ENCODE measurements around the gene ARAP3.

The ARAP3 gene

GRCh38 chr5:141649056-141649688 is 32.9 kb downstream of the ARAP3 start:
- DNase-seq (ENCODE audit: insufficient read length, low spot score) = no peak
- TF ChIP-seq POLR2A (IDR thresholded peaks at IDR 0.05; ENCODE audit: low read depth, low read length) = no peak
- TF ChIP-seq PAX5 (IDR thresholded peaks at IDR 0.05; ENCODE audit: insufficient read depth, low read length, severe bottlenecking) = no peak
- TF ChIP-seq POLR2AphosphoS5 (IDR thresholded peaks at IDR 0.05; ENCODE audit: low read depth, low read length) = no peak
- TF ChIP-seq SPI1 (IDR thresholded peaks at IDR 0.05; ENCODE audit: low read depth, low read length) = no peak
- TF ChIP-seq POU2F2 (IDR thresholded peaks at IDR 0.05; ENCODE audit: low read depth, low read length) = no peak
- TF ChIP-seq TAF1 (IDR thresholded peaks at IDR 0.05; ENCODE audit: low read depth, low read length) = no peak
- FAIRE-seq = no peak

- DNase-seq (ENCODE audit: insufficient read length, low spot score) = no peak
- FAIRE-seq = no peak
- TF ChIP-seq POU2F2 (IDR thresholded peaks at IDR 0.05; ENCODE audit: low read depth, low read length) (no peak), POLR2AphosphoS5 (IDR thresholded peaks at IDR 0.05; ENCODE audit: low read depth, low read length) (no peak), TAF1 (IDR thresholded peaks at IDR 0.05; ENCODE audit: low read depth, low read length) (no peak), POLR2A (IDR thresholded peaks at IDR 0.05; ENCODE audit: low read depth, low read length) (no peak), SPI1 (IDR thresholded peaks at IDR 0.05; ENCODE audit: low read depth, low read length) (no peak), PAX5 (IDR thresholded peaks at IDR 0.05; ENCODE audit: insufficient read depth, low read length, severe bottlenecking) (no peak)
Observed at GRCh38 chr5:141647851-141648250, 34.2 kb downstream of the ARAP3 start.

GRCh38 chr5:141647242-141647641 is 34.8 kb downstream of the ARAP3 start:
- FAIRE-seq (no peak), DNase-seq (ENCODE audit: insufficient read length, low spot score) (no peak)
- TF ChIP-seq SPI1 (IDR thresholded peaks at IDR 0.05; ENCODE audit: low read depth, low read length) = no peak
- TF ChIP-seq POLR2A (IDR thresholded peaks at IDR 0.05; ENCODE audit: low read depth, low read length) = no peak
- TF ChIP-seq POLR2AphosphoS5 (IDR thresholded peaks at IDR 0.05; ENCODE audit: low read depth, low read length) = no peak
- TF ChIP-seq PAX5 (IDR thresholded peaks at IDR 0.05; ENCODE audit: insufficient read depth, low read length, severe bottlenecking) = no peak
- no peak for TF ChIP-seq TAF1 (IDR thresholded peaks at IDR 0.05; ENCODE audit: low read depth, low read length)
- no peak for TF ChIP-seq POU2F2 (IDR thresholded peaks at IDR 0.05; ENCODE audit: low read depth, low read length)

GRCh38 chr5:141646026-141646425 is 36.0 kb downstream of the ARAP3 start:
- FAIRE-seq = no peak
- DNase-seq (ENCODE audit: insufficient read length, low spot score) = no peak
- no peak for TF ChIP-seq SPI1 (IDR thresholded peaks at IDR 0.05; ENCODE audit: low read depth, low read length)
- no peak for TF ChIP-seq POLR2A (IDR thresholded peaks at IDR 0.05; ENCODE audit: low read depth, low read length)
- no peak for TF ChIP-seq POU2F2 (IDR thresholded peaks at IDR 0.05; ENCODE audit: low read depth, low read length)
- no peak for TF ChIP-seq PAX5 (IDR thresholded peaks at IDR 0.05; ENCODE audit: insufficient read depth, low read length, severe bottlenecking)
- TF ChIP-seq POLR2AphosphoS5 (IDR thresholded peaks at IDR 0.05; ENCODE audit: low read depth, low read length) = no peak
- TF ChIP-seq TAF1 (IDR thresholded peaks at IDR 0.05; ENCODE audit: low read depth, low read length) = no peak

- no peak for TF ChIP-seq POU2F2 (IDR thresholded peaks at IDR 0.05; ENCODE audit: low read depth, low read length)
- no peak for TF ChIP-seq POLR2AphosphoS5 (IDR thresholded peaks at IDR 0.05; ENCODE audit: low read depth, low read length)
- TF ChIP-seq TAF1 (IDR thresholded peaks at IDR 0.05; ENCODE audit: low read depth, low read length) = no peak
- no peak for TF ChIP-seq POLR2A (IDR thresholded peaks at IDR 0.05; ENCODE audit: low read depth, low read length)
- TF ChIP-seq SPI1 (IDR thresholded peaks at IDR 0.05; ENCODE audit: low read depth, low read length) = no peak
- FAIRE-seq (peak; percentile 82), DNase-seq (ENCODE audit: insufficient read length, low spot score) (no peak)
Observed at GRCh38 chr5:141641634-141642267, 40.3 kb downstream of the ARAP3 start.

- no peak for FAIRE-seq
- TF ChIP-seq TAF1 (IDR thresholded peaks at IDR 0.05; ENCODE audit: low read depth, low read length) (no peak), POLR2A (IDR thresholded peaks at IDR 0.05; ENCODE audit: low read depth, low read length) (no peak), PAX5 (IDR thresholded peaks at IDR 0.05; ENCODE audit: insufficient read depth, low read length, severe bottlenecking) (no peak), SPI1 (IDR thresholded peaks at IDR 0.05; ENCODE audit: low read depth, low read length) (no peak), POLR2AphosphoS5 (IDR thresholded peaks at IDR 0.05; ENCODE audit: low read depth, low read length) (no peak), POU2F2 (IDR thresholded peaks at IDR 0.05; ENCODE audit: low read depth, low read length) (no peak)
- DNase-seq (ENCODE audit: insufficient read length, low spot score) = no peak
Observed at GRCh38 chr5:141640698-141641097, 41.3 kb downstream of the ARAP3 start.

GRCh38 chr5:141640051-141640415 is 42.0 kb downstream of the ARAP3 start:
- no peak for FAIRE-seq
- DNase-seq (ENCODE audit: insufficient read length, low spot score) = no peak
- TF ChIP-seq PAX5 (IDR thresholded peaks at IDR 0.05; ENCODE audit: insufficient read depth, low read length, severe bottlenecking) (no peak), POLR2AphosphoS5 (IDR thresholded peaks at IDR 0.05; ENCODE audit: low read depth, low read length) (no peak)

GRCh38 chr5:141639357-141640050 is 42.5 kb downstream of the ARAP3 start:
- TF ChIP-seq POU2F2 (IDR thresholded peaks at IDR 0.05; ENCODE audit: low read depth, low read length) (no peak), PAX5 (IDR thresholded peaks at IDR 0.05; ENCODE audit: insufficient read depth, low read length, severe bottlenecking) (no peak), POLR2A (IDR thresholded peaks at IDR 0.05; ENCODE audit: low read depth, low read length) (no peak), TAF1 (IDR thresholded peaks at IDR 0.05; ENCODE audit: low read depth, low read length) (no peak)
- FAIRE-seq (no peak), DNase-seq (ENCODE audit: insufficient read length, low spot score) (no peak)

GRCh38 chr5:141638771-141639170 is 43.3 kb downstream of the ARAP3 start:
- no peak for TF ChIP-seq POU2F2 (IDR thresholded peaks at IDR 0.05; ENCODE audit: low read depth, low read length)
- no peak for TF ChIP-seq TAF1 (IDR thresholded peaks at IDR 0.05; ENCODE audit: low read depth, low read length)
- no peak for TF ChIP-seq POLR2AphosphoS5 (IDR thresholded peaks at IDR 0.05; ENCODE audit: low read depth, low read length)
- no peak for TF ChIP-seq POLR2A (IDR thresholded peaks at IDR 0.05; ENCODE audit: low read depth, low read length)
- TF ChIP-seq SPI1 (IDR thresholded peaks at IDR 0.05; ENCODE audit: low read depth, low read length) = no peak
- no peak for TF ChIP-seq PAX5 (IDR thresholded peaks at IDR 0.05; ENCODE audit: insufficient read depth, low read length, severe bottlenecking)
- no peak for FAIRE-seq

More at GRCh38 chr5:141638771-141639170, 43.3 kb downstream of the ARAP3 start:
- DNase-seq (ENCODE audit: insufficient read length, low spot score) = no peak
